A549 (cell line): ENCODE data around the gene CCDC142.
"Not testable (repeated sequence)": the region's sequence is repeated elsewhere in the genome, so short reads cannot be mapped to it uniquely, and the experiment has no call there.

Experiments
- CTCF ChIP-seq: fragments of >200 bp; sonication (Bioruptor Twin); formaldehyde crosslinking; IDR thresholded peaks from 3 replicates; pipeline ENCODE4 v1.5.1; 2016
- JUN ChIP-seq, 2 experiments: fragments of >200 bp; sonication (Bioruptor Twin); formaldehyde crosslinking; IDR thresholded peaks; 2 replicates in 1 of 2; 3 replicates in 1 of 2; pipeline ENCODE4 v1.6.1; 2016 to 2017
- MYC ChIP-seq: IDR thresholded peaks from 2 replicates; pipeline ENCODE4 v1.6.1; 2012; ENCODE audit warnings: mild to moderate bottlenecking, inconsistent platforms, low read length, improper control_type of control experiment, borderline replicate concordance
- POLR2A ChIP-seq: IDR thresholded peaks from 2 replicates; pipeline ENCODE4 v1.6.1; 2012; ENCODE audit warnings: mild to moderate bottlenecking, low read length
- SMC3 ChIP-seq: fragments of >200 bp; sonication (Bioruptor Twin); formaldehyde crosslinking; IDR thresholded peaks from 3 replicates; pipeline ENCODE4 v1.6.1; 2018; ENCODE audit warnings: inconsistent platforms

- not testable (repeated sequence) for TF ChIP-seq CTCF, SMC3, MYC
- TF ChIP-seq POLR2A = peak; percentile 16; the same call in 1 of the 2 replicates
- TF ChIP-seq JUN (IDR thresholded peaks at IDR 0.05) = 0 out of 5 replicates have a peak, but pooled peaks of 1 of the 2 experiments have one; percentile 4
These were observed 23.2 kb downstream of the CCDC142 start for GRCh38 chr2:74459503-74460118.
